ENCODE results near the gene LIMS1. TPM values are rescaled to one million over a fixed set of nuclear protein-coding genes. Genes with fewer than 3 reads are reported as not detected.
"Not testable (repeated sequence)": the region's sequence is repeated elsewhere in the genome, so short reads cannot be mapped to it uniquely, and the experiment has no call there.

Gene LIMS1
- total RNA-seq, 1 donor from 2014 or later: 144 TPM

DNA sequence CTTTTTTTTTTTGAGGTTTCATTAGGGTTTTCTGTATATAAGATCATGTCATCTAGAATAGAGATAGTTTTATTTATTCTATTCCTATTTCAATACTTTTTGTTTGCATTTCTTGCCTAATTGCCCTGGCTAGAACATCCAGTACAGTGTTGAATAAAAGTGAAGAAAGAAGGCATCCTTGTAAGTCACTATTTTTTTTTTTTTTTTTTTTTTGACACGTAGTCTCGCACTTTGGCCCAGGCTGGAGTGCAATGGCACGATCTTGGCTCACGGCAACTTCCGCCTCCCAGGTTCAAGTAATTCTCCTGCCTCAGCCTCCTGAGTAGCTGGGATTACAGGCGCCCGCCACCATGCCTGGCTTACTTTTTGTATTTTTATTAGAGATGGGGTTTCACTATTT, 157.2 kb downstream of the LIMS1 start:
- Mint-ChIP-seq H3K4me3 (ENCODE audit: unreplicated experiment) (no peak overlapping the region), H3K27ac (ENCODE audit: unreplicated experiment) (no peak overlapping the region), H3K4me1 (ENCODE audit: unreplicated experiment) (no peaks in the 10 kb centered on the region), H3K36me3 (ENCODE audit: low read depth, unreplicated experiment) (peaks cover 3% of the 10 kb centered on the region), H3K27me3 (ENCODE audit: unreplicated experiment) (no peaks in the 10 kb centered on the region), H3K9me3 (ENCODE audit: unreplicated experiment) (no peaks in the 10 kb centered on the region)
- TF ChIP-seq, protein P1, sequence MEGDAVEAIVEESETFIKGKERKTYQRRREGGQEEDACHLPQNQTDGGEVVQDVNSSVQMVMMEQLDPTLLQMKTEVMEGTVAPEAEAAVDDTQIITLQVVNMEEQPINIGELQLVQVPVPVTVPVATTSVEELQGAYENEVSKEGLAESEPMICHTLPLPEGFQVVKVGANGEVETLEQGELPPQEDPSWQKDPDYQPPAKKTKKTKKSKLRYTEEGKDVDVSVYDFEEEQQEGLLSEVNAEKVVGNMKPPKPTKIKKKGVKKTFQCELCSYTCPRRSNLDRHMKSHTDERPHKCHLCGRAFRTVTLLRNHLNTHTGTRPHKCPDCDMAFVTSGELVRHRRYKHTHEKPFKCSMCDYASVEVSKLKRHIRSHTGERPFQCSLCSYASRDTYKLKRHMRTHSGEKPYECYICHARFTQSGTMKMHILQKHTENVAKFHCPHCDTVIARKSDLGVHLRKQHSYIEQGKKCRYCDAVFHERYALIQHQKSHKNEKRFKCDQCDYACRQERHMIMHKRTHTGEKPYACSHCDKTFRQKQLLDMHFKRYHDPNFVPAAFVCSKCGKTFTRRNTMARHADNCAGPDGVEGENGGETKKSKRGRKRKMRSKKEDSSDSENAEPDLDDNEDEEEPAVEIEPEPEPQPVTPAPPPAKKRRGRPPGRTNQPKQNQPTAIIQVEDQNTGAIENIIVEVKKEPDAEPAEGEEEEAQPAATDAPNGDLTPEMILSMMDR (IDR thresholded peaks at IDR 0.05; ENCODE audit: unreplicated experiment): no peak
- DNase-seq (ENCODE audit: low spot score): no peak

DNA sequence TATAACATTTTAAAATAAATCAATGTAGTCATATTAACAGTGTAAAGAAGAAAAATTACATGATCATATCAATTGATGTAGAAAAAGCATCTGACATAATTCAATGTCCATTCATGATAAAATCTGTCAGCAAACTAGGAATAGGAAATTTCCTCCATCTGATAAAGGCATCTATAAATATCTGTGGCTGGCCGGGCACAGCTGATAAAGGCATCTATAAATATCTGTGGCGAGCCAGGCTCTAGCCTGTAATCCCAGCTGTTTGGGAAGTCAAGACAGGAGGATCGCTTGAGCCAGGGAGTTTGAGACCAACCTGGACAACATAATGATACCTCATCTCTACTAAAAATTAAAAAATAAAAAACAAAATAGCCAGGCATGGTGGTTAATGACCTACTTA, 166.9 kb downstream of the LIMS1 start:
- TF ChIP-seq, protein P1 (IDR thresholded peaks at IDR 0.05; ENCODE audit: unreplicated experiment): no peak
- no peak overlapping the region for H3K4me3 Mint-ChIP-seq (ENCODE audit: unreplicated experiment)
- no peaks in the 10 kb centered on the region for H3K9me3 Mint-ChIP-seq (ENCODE audit: unreplicated experiment)
- no peak overlapping the region for H3K27ac Mint-ChIP-seq (ENCODE audit: unreplicated experiment)
- H3K4me1 Mint-ChIP-seq (ENCODE audit: unreplicated experiment): no peaks in the 10 kb centered on the region
- peaks cover 3% of the 10 kb centered on the region for H3K36me3 Mint-ChIP-seq (ENCODE audit: low read depth, unreplicated experiment)
- no peak for DNase-seq (ENCODE audit: low spot score)
- H3K27me3 Mint-ChIP-seq (ENCODE audit: unreplicated experiment): peaks cover 3% of the 10 kb centered on the region

DNA sequence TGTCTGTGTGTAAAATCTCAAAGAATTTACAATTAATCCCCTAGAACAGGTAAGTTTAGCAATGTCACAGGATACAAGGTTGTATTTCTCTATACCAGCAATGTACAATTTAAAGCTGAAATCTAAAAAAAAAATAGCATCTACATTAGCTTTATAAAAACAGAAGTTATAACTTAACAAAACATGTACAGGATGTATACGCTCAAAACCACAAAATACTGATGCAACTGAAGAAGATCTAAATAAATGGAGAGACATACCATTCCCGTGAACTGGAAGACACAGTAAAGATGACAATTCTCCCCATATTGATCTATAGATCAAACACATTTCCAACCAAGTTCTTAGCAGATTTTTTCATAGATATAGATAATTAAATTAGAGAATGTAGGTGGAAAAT, 167.5 kb downstream of the LIMS1 start:
- Mint-ChIP-seq H3K4me3 (ENCODE audit: unreplicated experiment) (no peak overlapping the region), H3K36me3 (ENCODE audit: low read depth, unreplicated experiment) (no peaks in the 10 kb centered on the region), H3K4me1 (ENCODE audit: unreplicated experiment) (no peaks in the 10 kb centered on the region), H3K27ac (ENCODE audit: unreplicated experiment) (no peak overlapping the region), H3K9me3 (ENCODE audit: unreplicated experiment) (no peaks in the 10 kb centered on the region), H3K27me3 (ENCODE audit: unreplicated experiment) (peaks cover 3% of the 10 kb centered on the region)
- no peak for DNase-seq (ENCODE audit: low spot score)
- TF ChIP-seq, protein P1 (IDR thresholded peaks at IDR 0.05; ENCODE audit: unreplicated experiment): no peak

DNA sequence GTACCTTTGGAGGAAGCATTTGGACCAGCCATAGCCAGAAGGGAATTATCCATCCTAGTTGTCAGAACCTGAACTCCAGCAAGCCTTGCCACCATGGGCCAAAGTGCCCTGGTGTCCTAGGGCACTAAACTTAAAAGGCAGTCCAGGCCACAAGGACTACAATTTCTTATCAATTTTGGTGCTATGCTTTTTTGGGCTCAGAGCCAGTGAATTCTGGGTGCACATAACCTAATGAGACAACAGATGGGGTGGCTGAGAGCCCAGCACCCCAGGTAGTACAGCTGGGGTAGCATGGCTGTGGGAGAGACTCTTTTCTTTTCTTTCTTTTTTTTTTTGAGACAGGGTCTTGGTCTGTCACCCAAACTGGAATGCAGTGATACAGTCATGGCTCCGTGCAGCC, 170.6 kb downstream of the LIMS1 start:
- H3K4me3 Mint-ChIP-seq (ENCODE audit: unreplicated experiment): no peak overlapping the region
- peaks cover 3% of the 10 kb centered on the region for H3K27me3 Mint-ChIP-seq (ENCODE audit: unreplicated experiment)
- H3K27ac Mint-ChIP-seq (ENCODE audit: unreplicated experiment): no peak overlapping the region
- no peaks in the 10 kb centered on the region for H3K4me1 Mint-ChIP-seq (ENCODE audit: unreplicated experiment)
- no peaks in the 10 kb centered on the region for H3K9me3 Mint-ChIP-seq (ENCODE audit: unreplicated experiment)
- no peaks in the 10 kb centered on the region for H3K36me3 Mint-ChIP-seq (ENCODE audit: low read depth, unreplicated experiment)
- TF ChIP-seq, protein P1 (IDR thresholded peaks at IDR 0.05; ENCODE audit: unreplicated experiment): no peak
- no peak for DNase-seq (ENCODE audit: low spot score)

DNA sequence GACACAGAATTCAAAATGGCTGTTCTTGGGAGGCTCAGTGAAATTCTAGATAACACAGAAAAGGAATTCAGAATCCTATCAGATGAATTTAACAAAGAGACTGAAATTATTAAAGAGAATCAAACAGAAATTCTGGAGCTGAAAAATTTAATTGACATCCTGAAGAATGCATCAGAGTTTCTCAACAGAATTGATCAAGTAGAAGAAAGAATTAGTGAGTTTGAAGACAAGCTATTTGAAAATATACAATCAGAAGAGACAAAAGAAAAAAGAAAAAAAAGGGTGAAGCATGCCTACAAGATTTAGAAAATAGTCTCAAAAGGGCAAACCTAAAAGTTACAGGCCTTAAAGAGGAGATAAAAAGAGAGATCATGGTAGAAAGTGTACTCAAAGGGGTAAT, 173.0 kb downstream of the LIMS1 start:
- Mint-ChIP-seq H3K27ac (ENCODE audit: unreplicated experiment) (no peak overlapping the region), H3K36me3 (ENCODE audit: low read depth, unreplicated experiment) (no peaks in the 10 kb centered on the region), H3K4me3 (ENCODE audit: unreplicated experiment) (no peak overlapping the region), H3K27me3 (ENCODE audit: unreplicated experiment) (peaks cover 6% of the 10 kb centered on the region), H3K4me1 (ENCODE audit: unreplicated experiment) (no peaks in the 10 kb centered on the region), H3K9me3 (ENCODE audit: unreplicated experiment) (no peaks in the 10 kb centered on the region)
- TF ChIP-seq, protein P1 (IDR thresholded peaks at IDR 0.05; ENCODE audit: unreplicated experiment): no peak
- no peak for DNase-seq (ENCODE audit: low spot score)

DNA sequence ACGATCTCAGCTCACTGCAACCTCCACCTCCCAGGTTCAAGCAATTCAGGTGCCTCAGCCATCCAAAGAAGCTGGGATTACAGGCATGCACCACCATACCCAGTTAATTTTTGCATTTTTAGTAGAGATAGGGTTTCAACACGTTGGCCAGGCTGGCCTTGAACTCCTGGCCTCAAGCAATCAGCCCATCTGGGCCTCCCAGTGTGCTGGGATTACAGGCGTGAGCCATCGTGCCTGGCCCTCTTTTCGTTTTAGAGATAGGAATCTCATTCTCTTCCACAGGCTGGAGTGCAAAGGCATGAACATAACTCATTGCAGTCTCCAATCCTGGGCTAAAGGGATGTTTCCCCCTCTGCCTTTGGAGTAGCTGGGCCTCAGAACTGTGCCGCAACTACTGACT, 182.7 kb downstream of the LIMS1 start:
- H3K4me1 Mint-ChIP-seq (ENCODE audit: unreplicated experiment); DNase-seq (ENCODE audit: low spot score); H3K4me3 Mint-ChIP-seq (ENCODE audit: unreplicated experiment); H3K27me3 Mint-ChIP-seq (ENCODE audit: unreplicated experiment); H3K36me3 Mint-ChIP-seq (ENCODE audit: low read depth, unreplicated experiment); H3K27ac Mint-ChIP-seq (ENCODE audit: unreplicated experiment); H3K9me3 Mint-ChIP-seq (ENCODE audit: unreplicated experiment): not testable (repeated sequence)
